ENCODE measurements around the gene PWWP2B.
A peak's percentile ranks its signal among the peaks of the same experiment; 100 is the strongest.

PWWP2B gene

DNA sequence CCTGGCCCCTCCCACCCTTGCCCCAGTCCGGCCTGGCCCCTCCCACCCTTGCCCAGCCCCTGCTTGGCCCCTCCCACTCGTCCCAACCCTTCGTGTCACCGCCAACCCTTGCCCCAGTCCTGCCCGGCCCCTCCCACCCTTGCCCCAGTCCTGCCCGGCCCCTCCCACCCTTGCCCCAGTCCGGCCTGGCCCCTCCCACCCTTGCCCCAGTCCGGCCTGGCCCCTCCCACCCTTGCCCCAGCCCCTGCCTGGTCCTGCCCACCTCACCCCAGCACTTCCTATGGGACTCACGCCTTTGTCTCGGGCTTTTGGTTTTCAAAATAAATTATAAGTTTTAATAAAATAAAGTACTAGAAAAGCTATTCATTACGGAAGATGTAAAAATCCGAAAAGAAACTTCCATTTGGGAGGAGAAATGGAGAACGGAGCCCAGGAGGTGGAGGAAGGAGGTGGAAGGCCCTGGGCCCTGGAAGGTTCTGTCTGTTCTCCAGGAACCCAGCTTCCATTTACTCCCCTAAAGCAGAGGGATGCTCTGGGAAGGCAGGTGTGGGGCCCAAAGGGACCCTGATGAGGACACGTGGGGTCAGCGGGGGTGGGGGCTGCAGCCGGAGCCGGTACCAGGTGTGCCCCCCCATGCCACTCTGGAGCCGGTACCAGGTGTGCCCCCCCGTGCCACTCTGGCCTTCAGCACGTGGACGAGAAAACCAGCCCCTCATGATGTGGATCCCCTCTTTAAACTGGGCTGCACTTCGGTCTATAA, 52.2 kb downstream of the PWWP2B start:
- DNase-seq: no peak

DNA sequence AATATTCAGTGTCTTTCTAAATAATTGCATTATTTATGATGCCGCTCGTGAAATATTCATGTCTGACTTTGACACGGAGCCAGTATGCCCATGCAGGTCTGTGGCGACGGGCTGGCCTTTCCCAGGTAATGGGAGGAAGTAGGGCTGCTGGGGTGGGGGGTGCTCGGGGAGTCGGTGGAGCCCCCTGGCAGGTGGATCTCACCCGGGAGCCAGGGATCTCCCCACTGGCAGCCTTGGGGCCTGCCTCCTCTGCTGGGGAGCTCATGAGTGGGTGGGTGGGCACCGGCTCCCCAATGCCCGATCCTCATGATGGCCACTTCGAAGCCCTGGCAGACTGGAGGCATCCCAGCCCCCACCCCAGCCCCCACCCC, 52.8 kb downstream of the PWWP2B start:
- DNase-seq: no peak

DNA sequence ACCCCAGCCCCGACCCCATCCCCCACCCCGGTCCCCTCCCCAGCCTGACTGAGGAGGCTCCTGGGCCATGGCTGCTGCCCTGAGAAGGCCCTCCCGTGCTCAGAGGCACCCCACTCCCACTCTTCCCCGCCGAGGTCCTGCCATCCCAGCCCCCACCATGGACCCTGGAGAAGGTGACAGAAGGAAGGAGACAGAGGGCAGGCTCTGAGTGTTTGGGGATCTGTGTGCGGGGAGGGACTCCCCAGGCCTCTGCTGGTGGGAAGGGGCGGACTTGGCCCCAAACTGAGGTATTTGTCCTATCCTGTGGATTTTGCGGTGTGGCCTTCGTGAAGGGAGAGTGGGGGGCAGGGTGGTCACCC, 53.4 kb downstream of the PWWP2B start:
- DNase-seq: no peak

DNA sequence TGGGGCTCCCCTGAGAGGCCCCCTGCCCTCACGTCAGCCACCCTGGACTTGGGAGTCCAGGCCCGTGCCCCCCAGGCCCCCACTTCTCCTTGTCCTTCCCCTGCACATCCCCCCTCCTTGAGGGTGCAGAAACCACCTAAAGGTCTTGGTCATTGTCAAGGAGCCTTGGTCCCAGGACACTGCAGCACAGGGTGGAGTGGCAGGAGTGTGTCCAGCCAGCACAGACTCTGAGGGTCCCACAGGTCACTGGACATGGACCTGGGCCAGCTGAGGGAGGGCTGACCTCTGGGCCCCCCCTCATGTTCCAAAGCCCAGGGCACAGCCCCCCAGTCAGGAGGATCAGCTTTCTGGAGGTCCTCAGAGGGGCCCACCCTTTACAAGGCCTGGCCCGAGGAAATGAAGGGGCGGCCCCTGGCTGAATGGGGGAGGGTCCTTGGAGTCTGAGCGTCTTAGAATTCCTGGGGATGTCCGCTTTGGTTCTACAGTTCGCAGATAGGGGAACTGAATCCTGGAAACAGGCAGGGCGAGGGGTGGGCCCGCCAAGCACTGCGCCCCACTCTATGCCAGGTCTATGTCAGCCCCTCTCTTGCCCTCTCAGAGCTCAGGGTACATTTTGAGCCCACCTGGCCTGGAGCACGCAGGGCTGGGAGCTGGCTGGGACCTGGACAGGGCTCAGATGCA, 54.0 kb downstream of the PWWP2B start:
- no peak for DNase-seq

DNA sequence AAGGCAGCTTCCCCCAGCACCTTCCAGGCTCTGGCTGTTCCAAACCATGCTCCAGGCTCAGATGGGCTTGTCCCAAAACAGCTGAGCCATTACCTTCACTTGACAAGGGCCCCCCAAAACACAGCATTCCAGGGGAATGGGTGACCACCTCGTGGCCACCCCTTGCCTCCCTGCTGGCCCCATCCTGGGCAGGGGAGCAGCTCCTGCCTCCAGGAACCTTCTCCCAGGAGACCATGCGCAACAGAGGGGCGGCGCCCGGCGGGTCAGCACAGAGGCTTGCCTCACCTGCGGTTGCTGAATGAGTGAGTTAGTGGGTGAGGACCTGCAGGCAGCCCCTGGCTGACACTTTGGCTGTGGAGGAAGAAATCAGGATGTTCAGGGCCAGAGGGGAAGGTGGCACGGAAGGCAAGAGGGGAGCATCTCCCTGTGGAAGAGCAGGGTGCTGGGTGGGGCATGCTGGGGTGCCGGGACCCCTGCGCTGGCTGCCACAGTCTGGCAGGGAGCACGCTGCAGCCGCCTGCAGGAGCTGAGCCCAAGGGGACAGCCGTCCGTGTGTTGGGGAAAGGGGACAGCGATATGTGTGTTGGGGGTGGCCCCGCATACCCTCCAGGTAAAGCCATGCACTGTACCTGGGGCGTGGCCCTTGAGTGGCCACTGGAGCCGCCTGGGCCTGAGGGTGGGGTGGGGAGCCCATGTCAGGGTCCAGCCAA, 54.7 kb downstream of the PWWP2B start:
- DNase-seq: no peak

DNA sequence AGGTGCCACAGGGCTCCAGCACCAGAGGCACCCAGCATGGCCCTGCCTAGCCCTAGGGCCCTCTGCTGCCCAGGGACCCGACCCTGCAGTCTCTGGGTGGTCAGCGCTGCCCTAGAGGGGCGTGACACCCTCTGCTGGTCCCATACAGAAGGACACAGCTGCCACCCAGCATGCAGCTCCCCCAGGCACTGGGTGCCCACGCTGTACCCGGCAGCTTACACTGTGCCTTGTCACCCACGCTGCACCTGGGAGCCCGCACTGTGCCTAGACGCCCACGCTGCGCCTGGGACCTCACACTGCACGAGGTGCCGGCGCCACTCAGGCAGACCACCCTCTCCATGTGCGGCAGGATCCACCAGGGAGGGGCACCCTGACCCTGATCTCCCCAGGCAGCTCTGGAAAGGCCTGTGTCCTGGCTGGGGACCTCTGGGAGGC, 55.2 kb downstream of the PWWP2B start:
- DNase-seq: no peak

DNA sequence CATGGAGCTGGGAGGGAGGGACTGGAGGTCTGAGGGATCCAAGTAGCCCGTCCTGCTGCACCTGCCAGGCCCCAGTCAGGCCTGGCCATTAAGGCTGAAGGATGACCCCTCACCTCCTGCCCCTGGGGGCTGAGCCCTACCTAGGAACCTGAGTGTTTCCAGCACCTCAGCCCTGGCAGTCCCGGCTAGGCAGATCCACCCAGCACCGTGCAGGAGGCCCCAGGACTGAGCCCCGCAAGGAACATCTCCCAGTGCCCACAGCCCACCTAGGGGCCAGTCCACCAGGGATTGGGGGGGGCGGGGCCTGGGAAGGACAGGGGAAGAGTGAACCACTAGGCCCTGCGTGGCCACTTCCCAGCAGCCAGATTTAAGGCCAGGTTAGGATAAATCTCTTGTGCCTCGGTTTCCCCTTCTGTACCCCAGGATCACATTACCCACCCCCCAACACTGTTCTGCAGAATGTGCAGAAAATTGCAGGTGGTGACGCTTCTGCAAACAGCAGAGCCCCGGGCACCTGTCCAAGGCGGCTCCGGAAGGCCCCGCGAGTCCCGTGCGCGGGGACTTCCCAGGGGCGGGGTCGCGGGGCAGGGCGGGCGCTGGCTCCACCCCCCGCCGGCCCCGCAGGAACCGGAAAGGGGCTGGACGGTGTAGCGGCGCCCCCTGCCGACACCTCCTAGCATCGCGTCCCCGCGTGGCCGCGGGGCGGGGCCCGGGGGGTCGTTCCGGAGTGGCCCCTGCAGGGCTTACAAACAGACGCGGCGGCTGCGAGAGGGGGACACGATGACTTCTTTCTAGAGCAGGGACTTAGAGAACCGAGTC, 55.9 kb downstream of the PWWP2B start:
- peak; percentile 83 for DNase-seq

DNA sequence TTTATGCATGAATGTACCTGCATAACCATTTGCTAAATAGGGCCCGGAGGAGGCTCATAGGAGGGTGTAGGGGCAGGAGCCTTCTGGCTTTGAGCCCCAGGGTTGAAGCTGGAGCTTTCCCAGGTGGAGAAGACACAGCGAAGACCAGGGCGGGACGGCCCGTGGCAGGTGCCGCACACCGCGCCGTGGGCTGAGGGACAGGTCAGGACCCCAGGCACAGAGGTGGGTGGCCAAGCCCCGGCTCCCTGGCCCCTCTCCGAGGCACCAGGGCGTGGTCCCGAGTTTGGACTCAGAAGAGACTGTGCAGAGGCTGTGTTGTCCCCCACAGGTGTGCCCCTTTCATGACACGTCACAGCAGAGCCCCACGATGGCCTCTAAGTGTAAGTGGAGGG, 56.5 kb downstream of the PWWP2B start:
- DNase-seq: no peak

DNA sequence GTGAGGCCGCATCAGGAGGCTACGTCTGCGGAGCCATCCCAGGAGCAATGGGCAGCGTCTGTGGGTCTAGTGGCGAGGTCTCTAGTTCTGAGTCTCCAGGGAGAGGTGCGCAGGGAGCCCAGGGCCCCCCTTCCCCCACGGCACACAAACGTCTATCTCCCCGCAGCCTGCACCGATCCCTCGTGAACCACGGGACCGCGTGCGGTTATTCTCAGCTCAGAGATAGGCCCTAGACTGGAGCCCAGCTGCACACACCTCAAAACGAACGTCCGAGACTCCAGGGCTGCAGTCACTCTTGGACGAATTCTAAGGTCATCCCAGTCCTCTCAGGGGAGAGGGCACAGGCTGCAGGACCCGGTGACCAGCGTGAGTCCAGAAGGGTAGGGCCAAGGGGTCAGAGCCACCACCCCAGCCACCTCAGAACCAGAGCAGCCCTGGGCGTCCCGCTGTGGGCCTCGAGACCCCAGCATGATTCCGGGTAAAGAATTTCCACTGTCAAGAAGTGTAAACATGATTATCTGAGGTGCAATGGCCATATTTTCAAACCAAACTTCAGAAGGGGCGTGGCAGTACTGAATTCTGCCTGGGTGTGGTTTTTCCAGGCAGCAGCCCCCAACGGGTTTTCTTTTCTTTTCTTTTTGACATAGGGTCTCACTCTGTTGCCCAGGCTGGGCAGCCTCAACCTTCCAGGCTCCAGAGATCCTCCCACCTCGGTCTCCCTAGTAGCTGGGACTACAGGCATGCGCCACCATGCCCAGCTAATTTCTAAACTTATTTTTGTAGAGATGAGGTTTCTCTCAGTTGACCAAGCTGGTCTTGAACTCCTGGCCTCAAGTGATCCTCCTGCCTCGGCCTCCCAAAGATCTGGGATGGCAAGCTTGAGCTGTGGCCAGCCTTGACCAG, 57.5 kb downstream of the PWWP2B start:
- DNase-seq: no peak

DNA sequence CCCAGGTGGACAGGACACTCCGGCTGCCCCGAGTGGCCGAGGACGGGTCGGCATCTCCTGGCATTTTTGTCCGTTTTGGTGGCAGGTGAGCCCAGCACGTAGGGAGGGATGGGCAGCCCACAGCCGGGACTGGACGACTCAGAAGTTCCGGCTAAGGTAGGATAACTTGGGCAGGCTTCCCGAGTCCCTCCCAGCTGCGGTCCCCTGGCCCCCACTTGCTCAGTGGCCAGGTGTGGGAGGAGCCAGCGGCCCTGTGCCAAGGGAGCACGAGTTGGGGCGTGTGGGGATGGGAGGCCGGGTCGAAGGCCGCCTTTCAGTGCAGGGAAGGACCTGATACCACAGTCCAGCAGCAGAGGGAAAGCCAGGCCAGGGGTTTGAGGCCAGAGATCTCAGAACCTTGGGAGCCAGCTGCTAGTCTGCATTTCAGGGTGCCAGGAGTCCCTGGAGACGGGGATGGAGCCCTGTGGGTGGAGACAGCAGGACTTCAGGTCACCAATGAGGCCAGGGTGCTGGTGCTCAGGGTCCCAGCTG, 58.5 kb downstream of the PWWP2B start:
- no peak for DNase-seq

DNA sequence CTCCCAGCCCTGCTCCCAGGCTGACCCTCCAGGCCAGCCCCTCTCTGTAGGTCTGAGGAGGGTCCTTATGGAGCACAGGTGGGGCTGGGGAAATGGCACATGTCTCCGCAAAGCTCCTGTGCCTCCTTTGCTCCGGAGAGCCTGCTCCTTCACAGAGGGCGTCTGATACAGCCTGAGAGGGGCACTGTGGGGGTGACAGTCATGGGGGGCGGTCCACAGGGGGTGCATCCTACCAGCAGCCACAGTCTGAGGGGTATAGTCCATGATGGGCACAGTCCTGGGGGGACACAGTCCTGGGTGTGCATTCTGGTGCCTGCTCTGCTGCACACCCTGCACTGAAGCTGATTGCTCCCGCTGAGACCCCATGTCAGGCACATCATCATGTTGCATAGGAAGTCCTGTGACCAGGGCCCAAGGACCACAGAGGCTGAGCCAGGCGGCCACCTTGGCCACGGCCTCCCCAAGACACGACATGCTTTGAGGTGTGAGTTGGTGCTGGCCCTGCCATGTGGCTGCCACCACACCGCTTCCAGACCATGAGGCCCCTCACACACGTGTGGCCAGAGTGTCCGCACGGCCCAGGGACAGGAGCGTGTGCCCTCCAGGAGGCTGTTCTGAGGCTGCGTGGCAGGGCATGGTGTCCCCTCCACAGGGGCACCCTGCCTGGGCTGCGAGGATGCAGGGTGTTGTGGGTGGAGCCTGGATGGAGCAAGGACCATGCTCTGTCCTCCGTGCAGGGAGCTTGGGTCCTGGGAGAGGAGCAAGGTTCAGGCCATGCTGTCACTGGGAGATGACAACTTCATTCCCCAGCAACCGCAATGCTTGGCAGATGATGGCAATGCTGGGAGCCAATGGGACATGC, 59.2 kb downstream of the PWWP2B start:
- DNase-seq: no peak

DNA sequence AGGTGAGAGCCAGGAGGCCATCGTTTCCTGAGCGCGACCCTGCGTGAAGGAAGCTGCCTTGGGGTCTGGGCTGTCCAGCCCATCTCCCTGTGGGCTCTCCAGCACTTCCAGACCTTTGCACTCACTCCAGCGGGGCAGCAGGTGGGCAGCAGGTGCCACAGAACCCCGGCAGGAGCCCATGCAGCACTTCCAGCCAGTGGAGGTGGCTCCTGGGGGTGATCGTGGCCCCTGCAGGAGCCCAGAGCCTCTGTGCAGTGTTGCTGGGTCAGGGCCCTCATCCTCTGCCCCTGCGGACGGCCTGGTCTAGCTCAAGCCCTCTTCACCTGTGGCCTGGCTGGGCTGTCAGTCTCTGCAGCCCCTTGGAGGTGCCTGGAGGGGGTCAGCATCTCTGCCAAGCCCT, 59.9 kb downstream of the PWWP2B start:
- DNase-seq: no peak

DNA sequence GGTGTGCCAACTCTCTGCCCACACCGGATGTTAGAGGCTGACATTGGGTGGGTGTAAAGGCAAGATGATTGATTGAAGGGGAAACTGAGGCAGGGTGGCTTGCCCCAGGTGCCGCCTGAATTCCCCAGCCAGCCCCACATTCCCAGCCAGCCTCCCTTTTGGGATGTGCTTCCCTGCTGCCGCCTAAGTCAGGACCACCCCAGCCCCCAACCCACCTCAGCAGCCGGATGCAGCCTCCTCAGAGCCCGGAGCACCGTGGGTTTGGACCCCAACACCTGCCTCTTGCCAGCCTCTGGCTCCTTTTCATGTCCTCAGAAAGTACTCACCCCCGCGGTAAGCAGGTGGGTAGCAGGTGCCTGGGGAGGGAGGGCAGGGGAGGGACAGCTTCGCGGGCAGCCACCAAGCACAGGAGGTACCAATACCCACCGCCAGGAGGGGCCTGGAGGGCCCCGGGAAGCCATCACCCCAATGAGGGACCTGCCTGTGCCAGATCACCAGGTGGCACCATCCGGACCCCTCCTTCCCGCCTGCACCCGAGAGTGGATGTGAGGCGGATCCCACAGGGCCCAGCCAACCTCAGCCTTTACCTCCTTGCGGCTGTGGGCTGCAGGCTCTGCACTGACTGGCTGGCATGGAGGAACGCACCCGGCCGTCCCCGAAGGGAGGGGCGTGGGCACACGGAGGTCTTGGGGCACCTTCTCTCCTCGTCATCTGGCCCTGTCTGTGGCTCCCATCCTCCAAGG, 60.5 kb downstream of the PWWP2B start:
- no peak for DNase-seq

DNA sequence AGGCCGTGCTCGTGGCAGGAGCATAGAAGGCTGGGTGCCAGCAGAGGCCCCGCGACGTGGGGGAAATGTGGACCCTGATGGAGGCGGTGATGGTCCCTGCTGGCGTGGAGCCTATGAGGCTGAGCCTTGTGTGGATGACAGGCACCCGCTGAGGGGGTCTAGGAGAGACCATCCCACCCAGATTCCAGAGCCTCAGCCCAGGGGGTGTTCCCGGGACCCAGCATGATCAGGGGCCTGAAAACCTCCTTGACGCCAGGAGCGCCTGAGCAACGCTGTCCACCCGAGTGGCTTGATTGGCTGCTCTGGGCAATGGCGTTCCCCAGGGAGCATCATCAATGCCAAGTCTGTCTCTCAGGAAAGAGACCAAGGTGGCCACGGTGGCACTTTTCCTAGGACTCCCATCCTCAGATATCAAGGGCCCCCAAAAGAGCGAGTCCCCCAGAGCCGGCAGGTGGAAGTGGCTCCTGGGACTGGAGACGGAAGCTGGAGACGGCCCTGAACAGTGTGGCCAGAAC, 61.1 kb downstream of the PWWP2B start:
- no peak for DNase-seq

DNA sequence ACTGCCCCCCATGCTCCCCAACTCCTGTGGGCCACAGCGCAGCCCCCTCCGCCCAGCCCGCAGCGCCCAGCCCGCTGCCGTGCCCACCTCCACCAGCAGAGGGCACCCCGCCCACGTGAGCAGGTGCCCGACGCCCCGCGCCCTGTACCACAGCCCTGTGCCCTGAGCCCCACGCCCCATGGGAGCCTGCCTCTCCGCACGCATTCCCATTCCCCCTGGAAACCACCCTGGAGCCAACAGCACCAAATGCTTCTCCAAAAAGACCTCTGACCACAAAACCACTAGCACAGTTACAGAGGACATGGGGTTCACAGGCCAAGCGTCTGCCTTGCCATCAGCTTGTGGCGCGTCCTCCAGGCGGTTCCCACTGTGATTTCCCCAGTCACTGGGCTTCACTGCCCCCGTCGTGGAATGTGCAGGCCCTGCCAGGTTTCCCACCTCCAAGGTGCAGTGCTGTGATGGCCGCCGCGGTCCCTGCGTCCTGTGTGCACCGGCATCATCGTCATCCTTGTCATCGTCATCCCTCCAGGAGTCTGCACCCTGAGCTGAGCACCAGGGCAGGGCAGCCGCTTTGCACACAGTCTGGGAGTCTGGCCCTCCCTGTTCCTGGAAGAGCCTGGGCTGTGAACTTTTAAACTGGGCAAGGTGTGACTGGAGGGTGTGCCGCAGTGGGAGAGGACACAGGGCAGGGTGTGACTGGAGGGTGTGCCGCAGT, 61.7 kb downstream of the PWWP2B start:
- DNase-seq: peak; percentile 49

DNA sequence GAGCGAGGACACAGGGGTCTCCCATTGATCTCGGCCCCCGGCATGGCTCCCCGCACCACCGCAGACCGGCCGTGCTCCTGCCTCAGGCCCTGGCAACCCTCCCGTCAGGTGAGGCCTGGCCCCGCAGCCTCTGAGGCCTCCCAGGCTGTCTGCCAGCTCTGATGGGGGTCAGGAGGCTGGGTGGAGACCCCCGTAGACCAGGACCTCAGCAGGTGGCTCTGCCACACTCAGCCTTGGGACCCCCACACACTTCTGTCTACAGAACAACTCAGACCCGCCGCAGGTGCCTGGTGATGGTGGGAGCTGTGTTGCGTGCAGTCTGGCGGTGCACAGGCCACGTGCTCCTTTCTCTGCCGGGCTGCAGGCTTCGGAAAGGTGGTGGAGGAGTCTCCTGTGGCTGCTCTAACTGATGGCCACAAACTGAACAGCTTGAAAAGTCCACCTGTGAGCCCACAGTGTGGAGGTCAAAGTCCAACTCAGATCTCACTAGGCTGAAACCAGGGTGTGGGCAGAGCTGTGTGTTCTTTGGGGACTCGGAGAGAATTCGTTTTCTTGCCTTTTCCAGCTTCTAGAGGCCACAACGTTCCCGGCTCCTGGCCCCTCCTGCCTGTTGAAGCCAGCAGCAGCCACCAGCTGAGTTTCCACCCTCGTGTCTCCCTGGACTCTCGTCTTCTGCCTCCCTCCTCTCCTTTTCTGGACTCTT, 62.5 kb downstream of the PWWP2B start:
- peak; percentile 0 for DNase-seq

DNA sequence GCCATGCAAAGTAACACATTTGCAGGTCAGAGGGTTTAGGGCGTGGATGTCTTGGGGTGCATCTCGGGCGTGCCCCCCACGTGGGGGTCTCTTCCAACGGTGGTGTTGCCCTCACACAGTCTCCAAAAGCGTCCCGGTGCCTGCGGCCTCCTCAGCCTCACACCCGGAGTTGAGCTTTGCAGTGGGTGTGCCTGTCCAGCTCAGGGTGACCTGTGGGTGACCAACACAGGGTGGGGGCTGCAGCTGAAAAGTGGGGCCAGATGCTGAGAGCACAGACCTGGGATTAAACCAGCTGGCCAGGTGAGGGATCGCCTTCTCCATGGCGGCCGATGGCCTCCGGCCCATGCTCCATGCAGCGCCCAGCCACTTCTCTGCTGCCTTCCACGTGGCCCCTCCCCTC, 63.1 kb downstream of the PWWP2B start:
- peak; percentile 1 for DNase-seq

DNA sequence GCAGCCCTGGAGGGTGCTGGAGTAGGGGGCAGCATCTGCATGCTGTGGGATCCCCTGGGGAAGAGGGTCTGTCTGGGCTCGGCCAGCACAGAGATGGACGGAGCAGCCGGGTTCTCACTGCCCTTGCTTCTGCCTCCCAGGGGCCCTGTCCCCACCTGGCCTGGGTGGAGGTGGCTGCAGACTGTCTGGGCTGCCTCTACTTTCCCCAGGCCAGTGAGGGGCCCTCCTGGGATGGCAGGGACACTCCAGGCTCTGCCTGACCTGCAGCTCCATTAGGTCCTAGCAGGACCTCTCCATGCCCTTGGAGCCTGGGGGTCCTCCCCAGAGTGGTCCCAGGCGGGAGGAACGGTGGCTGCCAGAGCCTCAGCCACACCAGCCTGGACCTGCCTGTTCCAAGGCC, 63.7 kb downstream of the PWWP2B start:
- peak; percentile 0 for DNase-seq
